Measurements from ENCODE around the gene ZNF77.

Gene ZNF77

DNA sequence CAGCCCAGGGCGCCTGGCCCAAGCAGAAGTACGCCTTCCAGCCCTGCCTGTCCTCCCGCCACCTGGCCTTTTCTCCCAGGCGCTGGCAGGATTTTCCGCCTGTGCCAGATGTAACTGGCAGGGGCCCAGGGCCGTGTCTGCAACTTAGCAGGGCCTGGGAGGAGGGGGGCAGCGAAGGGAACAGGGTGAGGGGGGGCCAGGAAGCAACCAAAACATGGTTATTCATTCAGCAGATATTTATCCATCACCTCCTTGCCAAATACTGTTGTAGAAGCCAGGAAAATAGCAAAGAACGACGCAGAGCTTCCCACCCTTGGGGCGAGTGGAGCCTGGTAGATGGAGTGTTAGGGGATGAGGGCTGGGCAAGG is 38.2 kb upstream of the ZNF77 start:
- H3K9me3 ChIP-seq (ENCODE audit: control insufficient read depth, insufficient read depth, low read length): no peaks in the 10 kb centered on the region
- H3K27me3 ChIP-seq (ENCODE audit: control insufficient read depth, low read length): peaks cover 21% of the 10 kb centered on the region
- H3K4me2 ChIP-seq (ENCODE audit: low read length): no peak overlapping the region
- H3K27ac ChIP-seq (ENCODE audit: low read depth, low read length): no peak overlapping the region
- no peaks in the 10 kb centered on the region for H3K36me3 ChIP-seq (ENCODE audit: control insufficient read depth, low read length)
- no peak overlapping the region for H3K4me3 ChIP-seq (ENCODE audit: low read length)
- TF ChIP-seq EZH2phosphoT487 (IDR thresholded peaks at IDR 0.05; ENCODE audit: borderline replicate concordance, low read length): no peak
- H3K4me1 ChIP-seq (ENCODE audit: control insufficient read depth, low read length): peaks cover 24% of the 10 kb centered on the region
- no peaks in the 10 kb centered on the region for H3K9me2 ChIP-seq (replicated peaks; ENCODE audit: control insufficient read depth, low read length)
- H3F3A ChIP-seq (ENCODE audit: control insufficient read depth, insufficient read depth): no peaks in the 10 kb centered on the region
- H4K20me1 ChIP-seq (ENCODE audit: control insufficient read depth, insufficient read depth, low read depth, low read length): no peaks in the 10 kb centered on the region
- H3K79me2 ChIP-seq (ENCODE audit: control insufficient read depth, low read length): no peaks in the 10 kb centered on the region

DNA sequence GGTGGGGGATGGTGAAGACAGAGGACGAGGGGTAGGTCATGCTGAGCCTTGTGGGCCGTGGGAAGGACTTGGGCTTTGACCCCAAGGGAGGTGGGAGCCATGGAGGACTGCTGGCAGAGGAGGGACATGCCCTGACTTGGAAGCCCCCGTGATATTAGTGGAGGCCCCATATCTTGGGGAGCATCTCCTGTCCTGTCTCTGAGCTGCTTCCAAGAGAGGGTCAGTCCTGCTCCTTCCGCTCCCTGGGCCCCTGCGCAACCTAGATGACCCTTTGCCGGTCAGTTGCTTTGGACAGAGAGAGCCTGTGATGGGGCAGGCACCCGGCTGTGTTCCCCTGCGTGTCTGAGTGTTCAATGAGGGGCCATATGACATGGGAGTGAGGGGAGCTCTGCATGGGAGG is 37.8 kb upstream of the ZNF77 start:
- Histone ChIP-seq H3K9me2 (replicated peaks; ENCODE audit: control insufficient read depth, low read length) (no peaks in the 10 kb centered on the region), H3F3A (ENCODE audit: control insufficient read depth, insufficient read depth) (no peaks in the 10 kb centered on the region), H3K79me2 (ENCODE audit: control insufficient read depth, low read length) (no peaks in the 10 kb centered on the region), H3K4me2 (ENCODE audit: low read length) (no peak overlapping the region), H3K36me3 (ENCODE audit: control insufficient read depth, low read length) (no peaks in the 10 kb centered on the region), H4K20me1 (ENCODE audit: control insufficient read depth, insufficient read depth, low read depth, low read length) (no peaks in the 10 kb centered on the region), H3K27me3 (ENCODE audit: control insufficient read depth, low read length) (peaks cover 18% of the 10 kb centered on the region), H3K4me1 (ENCODE audit: control insufficient read depth, low read length) (peaks cover 29% of the 10 kb centered on the region), H3K4me3 (ENCODE audit: low read length) (no peak overlapping the region), H3K9me3 (ENCODE audit: control insufficient read depth, insufficient read depth, low read length) (no peaks in the 10 kb centered on the region), H3K27ac (ENCODE audit: low read depth, low read length) (no peak overlapping the region)
- no peak for TF ChIP-seq EZH2phosphoT487 (IDR thresholded peaks at IDR 0.05; ENCODE audit: borderline replicate concordance, low read length)
- TF ChIP-seq, protein P1, sequence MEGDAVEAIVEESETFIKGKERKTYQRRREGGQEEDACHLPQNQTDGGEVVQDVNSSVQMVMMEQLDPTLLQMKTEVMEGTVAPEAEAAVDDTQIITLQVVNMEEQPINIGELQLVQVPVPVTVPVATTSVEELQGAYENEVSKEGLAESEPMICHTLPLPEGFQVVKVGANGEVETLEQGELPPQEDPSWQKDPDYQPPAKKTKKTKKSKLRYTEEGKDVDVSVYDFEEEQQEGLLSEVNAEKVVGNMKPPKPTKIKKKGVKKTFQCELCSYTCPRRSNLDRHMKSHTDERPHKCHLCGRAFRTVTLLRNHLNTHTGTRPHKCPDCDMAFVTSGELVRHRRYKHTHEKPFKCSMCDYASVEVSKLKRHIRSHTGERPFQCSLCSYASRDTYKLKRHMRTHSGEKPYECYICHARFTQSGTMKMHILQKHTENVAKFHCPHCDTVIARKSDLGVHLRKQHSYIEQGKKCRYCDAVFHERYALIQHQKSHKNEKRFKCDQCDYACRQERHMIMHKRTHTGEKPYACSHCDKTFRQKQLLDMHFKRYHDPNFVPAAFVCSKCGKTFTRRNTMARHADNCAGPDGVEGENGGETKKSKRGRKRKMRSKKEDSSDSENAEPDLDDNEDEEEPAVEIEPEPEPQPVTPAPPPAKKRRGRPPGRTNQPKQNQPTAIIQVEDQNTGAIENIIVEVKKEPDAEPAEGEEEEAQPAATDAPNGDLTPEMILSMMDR (IDR thresholded peaks at IDR 0.05; ENCODE audit: low read depth, low read length, poor library complexity, severe bottlenecking): no peak

DNA sequence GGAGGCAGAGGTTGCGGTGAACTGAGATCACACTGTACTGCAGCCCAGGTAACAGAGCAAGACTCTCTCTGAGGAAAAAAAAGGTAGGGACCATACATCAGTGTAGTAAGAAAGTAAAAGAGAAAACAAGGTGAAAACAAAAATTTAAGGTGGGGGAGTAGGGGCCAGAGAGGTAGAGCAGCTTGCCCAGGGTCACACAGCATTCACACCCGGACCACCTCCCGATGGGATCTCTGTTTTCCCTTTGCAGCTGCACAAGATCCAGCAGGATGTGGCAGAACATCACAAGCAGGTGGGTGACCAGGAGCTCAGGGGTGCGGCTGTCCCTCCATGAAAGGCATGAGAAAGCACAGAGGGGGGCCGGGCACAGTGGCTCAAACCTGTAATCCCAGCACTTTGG is 37.1 kb upstream of the ZNF77 start:
- no peaks in the 10 kb centered on the region for H3K9me3 ChIP-seq (ENCODE audit: control insufficient read depth, insufficient read depth, low read length)
- no peaks in the 10 kb centered on the region for H3F3A ChIP-seq (ENCODE audit: control insufficient read depth, insufficient read depth)
- H3K4me1 ChIP-seq (ENCODE audit: control insufficient read depth, low read length): peaks cover 25% of the 10 kb centered on the region
- H3K36me3 ChIP-seq (ENCODE audit: control insufficient read depth, low read length): no peaks in the 10 kb centered on the region
- H3K27me3 ChIP-seq (ENCODE audit: control insufficient read depth, low read length): peaks cover 13% of the 10 kb centered on the region
- no peak overlapping the region for H3K4me3 ChIP-seq (ENCODE audit: low read length)
- H3K27ac ChIP-seq (ENCODE audit: low read depth, low read length): no peak overlapping the region
- TF ChIP-seq EZH2phosphoT487 (IDR thresholded peaks at IDR 0.05; ENCODE audit: borderline replicate concordance, low read length): no peak
- TF ChIP-seq, protein P1 (IDR thresholded peaks at IDR 0.05; ENCODE audit: low read depth, low read length, poor library complexity, severe bottlenecking): no peak
- H3K4me2 ChIP-seq (ENCODE audit: low read length): no peak overlapping the region
- no peaks in the 10 kb centered on the region for H3K79me2 ChIP-seq (ENCODE audit: control insufficient read depth, low read length)
- no peaks in the 10 kb centered on the region for H4K20me1 ChIP-seq (ENCODE audit: control insufficient read depth, insufficient read depth, low read depth, low read length)
- no peaks in the 10 kb centered on the region for H3K9me2 ChIP-seq (replicated peaks; ENCODE audit: control insufficient read depth, low read length)

DNA sequence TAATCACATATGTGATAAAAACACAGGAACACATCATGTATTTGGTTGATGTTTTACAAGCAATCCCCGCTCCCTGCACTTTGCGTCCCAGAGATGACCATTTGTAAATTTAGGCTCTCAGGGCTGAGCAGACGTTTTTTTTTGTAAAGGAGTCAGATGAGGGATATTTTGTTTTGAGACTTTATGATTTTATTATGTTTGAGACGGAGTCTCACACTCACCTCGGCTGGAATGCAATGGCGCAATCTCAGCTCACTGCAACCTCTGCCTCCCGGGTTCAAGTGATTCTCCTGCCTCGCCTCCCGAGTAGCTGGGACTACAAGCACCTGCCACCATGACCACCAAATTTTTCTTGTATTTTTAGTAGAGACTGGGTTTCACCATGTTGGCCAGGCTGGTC is 34.0 kb upstream of the ZNF77 start:
- Histone ChIP-seq H3K9me2 (replicated peaks; ENCODE audit: control insufficient read depth, low read length) (no peaks in the 10 kb centered on the region), H3K27me3 (ENCODE audit: control insufficient read depth, low read length) (peaks cover 8% of the 10 kb centered on the region), H3K79me2 (ENCODE audit: control insufficient read depth, low read length) (peaks cover 5% of the 10 kb centered on the region), H3K9me3 (ENCODE audit: control insufficient read depth, insufficient read depth, low read length) (no peaks in the 10 kb centered on the region), H4K20me1 (ENCODE audit: control insufficient read depth, insufficient read depth, low read depth, low read length) (no peaks in the 10 kb centered on the region), H3K36me3 (ENCODE audit: control insufficient read depth, low read length) (no peaks in the 10 kb centered on the region), H3K4me3 (ENCODE audit: low read length) (no peak overlapping the region), H3K4me2 (ENCODE audit: low read length) (no peak overlapping the region), H3K4me1 (ENCODE audit: control insufficient read depth, low read length) (peaks cover 45% of the 10 kb centered on the region), H3K27ac (ENCODE audit: low read depth, low read length) (no peak overlapping the region), H3F3A (ENCODE audit: control insufficient read depth, insufficient read depth) (peaks cover 3% of the 10 kb centered on the region; the same call in 1 of the 2 replicates)
- no peak for TF ChIP-seq EZH2phosphoT487 (IDR thresholded peaks at IDR 0.05; ENCODE audit: borderline replicate concordance, low read length)
- TF ChIP-seq, protein P1 (IDR thresholded peaks at IDR 0.05; ENCODE audit: low read depth, low read length, poor library complexity, severe bottlenecking): no peak
